Measurements from ENCODE around the gene SELENON. TPM values are rescaled to one million over a fixed set of nuclear protein-coding genes. Genes with fewer than 3 reads are reported as not detected.

SELENON gene
- total RNA-seq, 1 donor from 2014 or later = 45.2 TPM

DNA sequence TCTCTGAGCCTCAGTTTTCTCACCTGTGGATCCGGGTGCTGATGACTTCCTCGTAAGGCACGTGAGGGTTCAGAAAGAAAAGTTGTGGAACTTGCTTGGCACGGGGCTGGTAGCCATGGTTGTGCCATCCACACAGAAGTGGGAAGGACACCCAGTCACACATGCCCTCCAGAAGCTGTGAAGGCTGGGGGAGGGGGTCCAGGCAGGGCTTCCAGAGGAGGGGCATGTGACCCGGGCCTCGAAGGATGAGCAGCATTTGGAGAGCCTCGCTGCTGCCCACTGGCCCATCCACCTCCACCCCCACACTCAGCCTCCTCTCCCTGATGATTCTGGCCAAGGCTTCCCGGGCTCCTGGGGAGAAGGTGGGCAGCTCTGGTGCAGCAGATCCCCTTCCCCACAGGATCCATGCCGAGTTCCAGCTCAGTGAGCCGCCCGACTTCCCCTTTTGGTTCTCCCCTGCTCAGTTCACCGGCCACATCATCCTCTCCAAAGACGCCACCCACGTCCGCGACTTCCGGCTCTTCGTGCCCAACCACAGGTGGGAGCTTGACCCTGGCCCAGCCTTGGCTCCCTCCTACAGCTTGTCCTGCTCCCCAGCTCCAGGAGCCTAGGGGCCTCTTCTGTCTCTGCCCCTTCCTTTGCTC lies 9.4 kb downstream of the SELENON start:
- H3K4me3 ChIP-seq = no peak overlapping the region
- TF ChIP-seq, protein P1, sequence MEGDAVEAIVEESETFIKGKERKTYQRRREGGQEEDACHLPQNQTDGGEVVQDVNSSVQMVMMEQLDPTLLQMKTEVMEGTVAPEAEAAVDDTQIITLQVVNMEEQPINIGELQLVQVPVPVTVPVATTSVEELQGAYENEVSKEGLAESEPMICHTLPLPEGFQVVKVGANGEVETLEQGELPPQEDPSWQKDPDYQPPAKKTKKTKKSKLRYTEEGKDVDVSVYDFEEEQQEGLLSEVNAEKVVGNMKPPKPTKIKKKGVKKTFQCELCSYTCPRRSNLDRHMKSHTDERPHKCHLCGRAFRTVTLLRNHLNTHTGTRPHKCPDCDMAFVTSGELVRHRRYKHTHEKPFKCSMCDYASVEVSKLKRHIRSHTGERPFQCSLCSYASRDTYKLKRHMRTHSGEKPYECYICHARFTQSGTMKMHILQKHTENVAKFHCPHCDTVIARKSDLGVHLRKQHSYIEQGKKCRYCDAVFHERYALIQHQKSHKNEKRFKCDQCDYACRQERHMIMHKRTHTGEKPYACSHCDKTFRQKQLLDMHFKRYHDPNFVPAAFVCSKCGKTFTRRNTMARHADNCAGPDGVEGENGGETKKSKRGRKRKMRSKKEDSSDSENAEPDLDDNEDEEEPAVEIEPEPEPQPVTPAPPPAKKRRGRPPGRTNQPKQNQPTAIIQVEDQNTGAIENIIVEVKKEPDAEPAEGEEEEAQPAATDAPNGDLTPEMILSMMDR (IDR thresholded peaks at IDR 0.05; ENCODE audit: borderline replicate concordance) = no peak
- no peaks in the 10 kb centered on the region for H3K9me3 ChIP-seq (replicated peaks)
- H3K4me1 ChIP-seq = peaks cover 67% of the 10 kb centered on the region
- peak overlapping the region; percentile 17 for H3K27ac ChIP-seq (replicated peaks)
- DNase-seq = no peak
- no peaks in the 10 kb centered on the region for H3K27me3 ChIP-seq (ENCODE audit: low read depth)
- intact Hi-C loops (cut with micrococcal nuclease) = no loop called here
- peaks cover 68% of the 10 kb centered on the region for H3K36me3 ChIP-seq

DNA sequence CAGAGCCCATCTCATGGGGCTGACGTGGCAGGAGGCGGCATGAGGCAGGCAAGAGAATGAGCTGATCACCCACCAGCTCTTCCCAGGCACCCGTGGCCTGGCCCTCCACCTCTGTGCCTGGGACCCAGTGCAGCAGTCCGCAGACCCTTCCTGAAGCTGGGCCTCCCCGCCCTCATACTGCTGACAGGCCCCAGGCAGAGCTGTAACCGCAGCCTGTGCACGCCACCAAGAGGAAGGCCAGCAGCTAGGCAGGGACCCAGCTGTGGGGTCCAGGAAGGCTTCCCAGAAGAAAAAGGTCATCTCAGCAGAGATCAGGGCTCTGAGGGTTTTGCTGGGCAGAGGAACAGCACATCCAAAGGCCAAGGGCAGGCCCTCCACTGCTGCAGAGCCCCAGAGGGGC lies 9.9 kb downstream of the SELENON start:
- Histone ChIP-seq H3K36me3 (peaks cover 69% of the 10 kb centered on the region), H3K4me3 (no peak overlapping the region), H3K27me3 (ENCODE audit: low read depth) (no peaks in the 10 kb centered on the region), H3K4me1 (peaks cover 62% of the 10 kb centered on the region), H3K27ac (replicated peaks) (peak overlapping the region; percentile 17), H3K9me3 (replicated peaks) (no peaks in the 10 kb centered on the region)
- intact Hi-C loops (cut with micrococcal nuclease) = no loop called here
- TF ChIP-seq, protein P1 (IDR thresholded peaks at IDR 0.05; ENCODE audit: borderline replicate concordance) = no peak
- DNase-seq = no peak

DNA sequence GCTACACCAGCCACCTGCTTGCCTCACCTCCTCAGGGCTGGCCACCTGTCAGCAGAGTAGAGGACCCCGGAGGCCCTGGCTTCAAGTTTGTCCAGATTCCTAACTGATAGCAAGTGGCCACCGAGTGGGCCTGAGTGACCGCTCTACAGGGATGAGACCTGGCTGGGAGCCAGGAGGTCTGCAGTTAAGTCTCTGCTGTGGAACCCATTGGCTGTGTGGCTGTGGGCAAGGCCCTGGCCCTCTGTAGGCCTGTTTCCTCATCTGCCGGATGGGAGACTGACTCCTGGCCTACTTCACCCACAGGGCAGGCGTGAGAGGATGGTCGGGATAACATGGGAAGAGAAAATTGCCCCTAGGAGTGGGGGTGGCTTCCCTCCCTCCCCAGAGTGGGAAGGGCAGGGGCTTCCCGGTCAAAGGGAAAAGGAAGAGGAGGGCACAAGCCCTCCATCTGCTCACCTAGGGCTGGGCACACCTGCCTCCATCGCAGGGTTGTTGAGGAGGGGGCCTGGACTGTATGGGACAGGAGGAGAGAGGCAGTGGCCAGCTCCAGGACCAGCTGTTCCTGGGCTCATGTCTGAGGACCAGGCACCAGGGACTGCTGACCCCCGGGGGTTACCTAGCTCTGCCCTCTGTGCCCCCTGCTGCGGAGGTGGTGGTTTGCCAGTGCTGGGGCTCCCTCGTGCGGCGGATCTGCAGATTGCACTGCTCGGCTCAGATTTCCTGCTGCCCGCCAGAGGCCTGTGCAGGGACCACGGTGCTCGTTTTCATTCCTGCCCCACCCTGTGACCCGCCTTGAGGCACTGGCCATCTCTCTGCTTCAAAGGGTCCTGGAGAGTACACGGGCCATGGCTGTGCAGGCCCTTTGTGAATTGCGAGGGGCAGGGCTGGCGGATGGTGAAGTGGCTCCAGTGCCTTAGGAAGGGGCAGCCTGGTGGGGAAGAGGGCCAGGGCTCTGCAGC lies 10.6 kb downstream of the SELENON start:
- H3K27ac ChIP-seq (replicated peaks) = peak overlapping the region; percentile 17
- TF ChIP-seq, protein P1 (IDR thresholded peaks at IDR 0.05; ENCODE audit: borderline replicate concordance) = peak; percentile 95
- no peaks in the 10 kb centered on the region for H3K9me3 ChIP-seq (replicated peaks)
- peaks cover 71% of the 10 kb centered on the region for H3K36me3 ChIP-seq
- no peaks in the 10 kb centered on the region for H3K27me3 ChIP-seq (ENCODE audit: low read depth)
- DNase-seq = peak; percentile 73
- H3K4me3 ChIP-seq = no peak overlapping the region
- intact Hi-C loops (cut with micrococcal nuclease) = no loop called here
- peaks cover 55% of the 10 kb centered on the region for H3K4me1 ChIP-seq

DNA sequence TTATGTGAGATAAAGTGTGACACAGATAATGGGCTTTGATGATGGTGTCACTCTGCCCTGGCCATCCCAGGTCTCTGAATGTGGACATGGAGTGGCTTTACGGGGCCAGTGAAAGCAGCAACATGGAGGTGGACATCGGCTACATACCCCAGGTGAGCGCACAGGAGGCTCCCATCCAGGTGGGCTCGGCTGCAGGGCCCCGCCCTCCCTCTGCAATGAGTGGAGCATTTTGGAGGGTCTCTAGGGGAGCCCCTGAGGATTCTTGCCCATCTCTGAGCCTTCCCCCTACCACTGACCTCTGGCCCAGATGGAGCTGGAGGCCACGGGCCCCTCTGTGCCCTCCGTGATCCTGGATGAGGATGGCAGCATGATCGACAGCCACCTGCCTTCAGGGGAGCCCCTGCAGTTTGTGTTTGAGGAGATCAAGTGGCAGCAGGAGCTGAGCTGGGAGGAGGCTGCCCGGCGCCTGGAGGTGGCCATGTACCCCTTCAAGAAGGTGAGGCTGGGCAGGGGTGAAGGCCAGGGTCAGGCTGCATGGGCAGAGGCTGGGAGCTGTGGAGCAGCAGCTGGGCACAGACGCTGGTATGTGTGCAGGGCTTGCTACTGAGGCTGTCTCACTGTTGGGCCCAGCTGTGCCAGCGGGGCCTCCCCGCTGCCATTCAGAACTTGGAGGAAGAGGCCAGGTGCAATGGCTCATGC lies 11.5 kb downstream of the SELENON start:
- DNase-seq = no peak
- H3K27me3 ChIP-seq (ENCODE audit: low read depth) = no peaks in the 10 kb centered on the region
- peaks cover 45% of the 10 kb centered on the region for H3K4me1 ChIP-seq
- H3K36me3 ChIP-seq = peaks cover 80% of the 10 kb centered on the region
- no peak overlapping the region for H3K27ac ChIP-seq (replicated peaks)
- TF ChIP-seq, protein P1 (IDR thresholded peaks at IDR 0.05; ENCODE audit: borderline replicate concordance) = no peak
- no peak overlapping the region for H3K4me3 ChIP-seq
- no peaks in the 10 kb centered on the region for H3K9me3 ChIP-seq (replicated peaks)
- intact Hi-C loops (cut with micrococcal nuclease) = no loop called here

DNA sequence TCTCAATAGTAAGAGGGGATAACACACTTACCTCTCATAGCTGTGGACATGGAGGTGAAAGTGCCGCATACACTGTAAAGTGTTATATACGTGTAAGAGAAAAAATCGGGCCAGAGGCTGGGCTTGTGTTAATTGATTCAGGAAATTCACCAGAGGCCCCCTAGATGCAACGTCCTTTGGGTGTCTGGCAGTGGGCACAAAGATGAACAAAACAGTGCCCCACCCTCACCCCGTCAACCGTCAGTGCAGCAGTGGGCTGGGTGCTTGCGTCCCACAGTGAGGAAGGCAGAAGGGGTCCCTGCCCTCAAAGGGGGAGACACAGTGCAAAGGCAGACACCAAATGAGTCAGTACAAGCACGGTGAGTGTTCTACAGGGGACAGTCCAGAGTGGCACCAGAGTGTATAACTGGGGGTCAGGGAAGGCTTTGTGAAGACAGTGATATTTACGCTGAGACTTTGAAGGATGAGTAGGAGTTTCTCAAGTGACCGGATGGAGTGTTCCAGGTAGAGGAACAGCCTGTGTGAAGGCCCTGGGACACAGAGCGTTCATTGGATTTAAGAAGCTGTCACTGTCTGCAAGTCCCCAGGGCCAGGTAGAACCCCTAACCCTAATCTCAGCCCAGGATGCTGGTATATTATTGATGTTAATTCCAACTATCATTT lies 13.2 kb downstream of the SELENON start:
- H3K9me3 ChIP-seq (replicated peaks) = no peaks in the 10 kb centered on the region
- TF ChIP-seq, protein P1 (IDR thresholded peaks at IDR 0.05; ENCODE audit: borderline replicate concordance) = no peak
- H3K27me3 ChIP-seq (ENCODE audit: low read depth) = no peaks in the 10 kb centered on the region
- no peak for DNase-seq
- H3K4me3 ChIP-seq = no peak overlapping the region
- intact Hi-C loops (cut with micrococcal nuclease) = no loop called here
- H3K4me1 ChIP-seq = peaks cover 36% of the 10 kb centered on the region
- no peak overlapping the region for H3K27ac ChIP-seq (replicated peaks)
- peaks cover 73% of the 10 kb centered on the region for H3K36me3 ChIP-seq

Measured in left ventricle myocardium inferior (tissue), 1 donor.